Small intestine (tissue), 7 donors: ENCODE measurements around the gene ZMYND19. TPM values are rescaled to one million over a fixed set of nuclear protein-coding genes. Genes with fewer than 3 reads are reported as not detected.
A peak's percentile ranks its signal among the peaks of the same experiment; 100 is the strongest.
"Not testable (repeated sequence)": the region's sequence is repeated elsewhere in the genome, so short reads cannot be mapped to it uniquely, and the experiment has no call there.

Experiments
- DNase-seq, 2 donors: peaks; one replicate each; pipeline versions ENCODE4 v3.0.0 to v3.0.0-alpha.2; 2013
- FAIRE-seq: peaks from 2 replicates; lab custom pipeline; 2012; peaks lifted over from hg19 to GRCh38; lab: Jason Lieb, UNC
- H3K27ac ChIP-seq, 3 donors: one replicate each; pipeline ENCODE4 v1.5.1; 2013; ENCODE audit warnings: low read length in 2 of 3, mild to moderate bottlenecking in 2 of 3, control low read depth in 1 of 3, inconsistent platforms in 1 of 3, low read depth in 1 of 3, moderate library complexity in 1 of 3
- H3K27me3 ChIP-seq, 3 donors: one replicate each; pipeline ENCODE4 v1.6.1; 2013; ENCODE audit warnings: low read length in 3 of 3, inconsistent platforms in 1 of 3; ENCODE audit not compliant: control insufficient read depth in 3 of 3, insufficient read depth in 3 of 3
- H3K36me3 ChIP-seq, 3 donors: one replicate each; pipeline ENCODE4 v1.6.1; 2013; ENCODE audit warnings: low read length in 3 of 3, inconsistent platforms in 1 of 3, low read depth in 1 of 3, mild to moderate bottlenecking in 1 of 3, moderate library complexity in 1 of 3; ENCODE audit not compliant: control insufficient read depth in 3 of 3, insufficient read depth in 2 of 3
- H3K4me1 ChIP-seq, 3 donors: one replicate each; pipeline ENCODE4 v1.6.1; 2013; ENCODE audit warnings: low read length in 2 of 3, inconsistent platforms in 1 of 3, low read depth in 1 of 3, mild to moderate bottlenecking in 1 of 3, moderate library complexity in 1 of 3; ENCODE audit not compliant: control insufficient read depth in 3 of 3, insufficient read depth in 2 of 3
- H3K4me3 ChIP-seq, 3 donors: one replicate each; pipeline ENCODE4 v1.5.1; 2013; ENCODE audit warnings: low read length in 3 of 3, control low read depth in 1 of 3, inconsistent platforms in 1 of 3, low read depth in 1 of 3, mild to moderate bottlenecking in 1 of 3, moderate library complexity in 1 of 3
- H3K9me3 ChIP-seq, 2 donors: one replicate each; pipeline ENCODE4 v1.6.1; 2013; ENCODE audit warnings: low read depth in 1 of 2, low read length in 1 of 2; ENCODE audit not compliant: control insufficient read depth in 2 of 2, insufficient read depth in 1 of 2
- WGBS, 3 donors: extraction: QIAGEN DNeasy Blood & Tissue Kit; methylation state at CpG; one replicate each; pipeline ENCODE4 v1.1.7; 2013; 5-methylcytosine and 5-hydroxymethylcytosine counted together
- polyA plus RNA-seq, 4 donors: library from polyadenylated mRNA; stranded (reverse) in 3 of 4; unstranded in 1 of 4; fragments of 200-250 nt in 3 of 4; fragments of 120-200 nt in 1 of 4; gene quantifications; one replicate each; pipeline versions ENCODE4 v1.2.1 to v1.2.3, GENCODE V29; 2013
- donor health status: healthy with polysubstance abuse.
- donor health status: control.
- donor health status: control.
- donor health status: Bipolar disorder and iron deficiency.
- donor health status: healthy.

The ZMYND19 gene
- polyA plus RNA-seq, 4 donors: 14.1 to 17.7 (median 17.0) TPM

GRCh38 chr9:137568445-137568844, 21.9 kb downstream of the ZMYND19 start:
- H3K4me3 ChIP-seq, H3K9me3 ChIP-seq, H3K27ac ChIP-seq, DNase-seq, H3K4me1 ChIP-seq, FAIRE-seq, H3K27me3 ChIP-seq: not testable (repeated sequence)
- WGBS, 3 donors: 89 to 95% (median 92%) methylated on average over 5 of the region's 5 CpGs
- peaks cover 5 to 52% (median 10%) of the 10 kb centered on the region in 3 donors for H3K36me3 ChIP-seq

GRCh38 chr9:137564817-137565411, 25.4 kb downstream of the ZMYND19 start:
- no peaks in the 10 kb centered on the region for H3K27me3 ChIP-seq
- FAIRE-seq (no peak), DNase-seq (no peak)
- 85 to 93% (median 89%) methylated on average over 17 to 18 of the region's 18 CpGs for WGBS, 3 donors
- no peaks in the 10 kb centered on the region for H3K9me3 ChIP-seq
- peaks cover 3 to 37% (median 4%) of the 10 kb centered on the region in 3 donors for H3K36me3 ChIP-seq
- H3K4me3 ChIP-seq: no peak overlapping the region
- no peak overlapping the region for H3K27ac ChIP-seq
- H3K4me1 ChIP-seq: no peaks in the 10 kb centered on the region

GRCh38 chr9:137564134-137564533, 26.2 kb downstream of the ZMYND19 start:
- WGBS, 3 donors: 89 to 94% (median 92%) methylated on average over 10 of the region's 10 CpGs
- no peak for FAIRE-seq
- Histone ChIP-seq H3K4me1 (no peaks in the 10 kb centered on the region), H3K27ac (no peak overlapping the region), H3K4me3 (no peak overlapping the region), H3K36me3 (peaks cover 4 to 34% (median 5%) of the 10 kb centered on the region in 3 donors), H3K27me3 (no peaks in the 10 kb centered on the region), H3K9me3 (no peaks in the 10 kb centered on the region)
- no peak for DNase-seq

- DNase-seq: no peak
Measured at GRCh38 chr9:137558127-137558526, 32.2 kb downstream of the ZMYND19 start.

DNA sequence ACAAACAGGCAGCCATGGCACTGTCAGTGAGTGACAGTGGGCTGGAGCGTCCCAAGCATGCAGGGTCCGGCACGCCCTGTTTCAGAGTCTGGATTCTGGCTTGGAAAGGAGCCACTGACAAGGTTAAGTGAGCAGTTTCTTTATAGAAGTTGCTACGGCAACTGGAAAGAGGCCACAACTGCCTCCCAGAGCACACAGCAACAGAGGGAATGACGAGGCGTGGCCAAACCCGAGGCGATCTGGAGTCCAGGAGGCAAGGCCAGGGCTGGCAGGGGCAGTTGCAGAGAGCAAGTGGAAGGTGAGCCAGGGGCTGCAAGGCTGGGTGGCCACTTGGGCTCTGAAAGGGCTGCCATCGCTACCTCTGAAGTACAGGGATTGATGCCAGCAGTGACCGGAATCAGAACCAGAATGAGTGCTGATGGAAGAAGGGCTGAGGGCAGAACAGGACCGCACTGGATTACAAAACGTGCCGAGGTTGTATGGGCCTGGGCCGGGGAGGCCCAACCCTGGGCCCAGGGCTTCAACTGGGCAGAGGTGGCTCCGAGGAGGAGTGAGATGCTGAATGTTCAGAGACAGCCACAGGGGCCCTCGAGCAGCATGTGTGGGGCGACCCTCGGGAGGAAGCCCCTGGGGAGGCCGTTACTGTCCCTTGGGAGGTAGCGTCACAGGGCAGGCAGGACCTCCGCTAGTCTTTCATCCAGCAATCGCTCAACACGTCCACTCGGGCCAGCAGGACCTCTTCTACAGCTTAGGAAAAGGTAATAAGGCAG, 34.1 kb downstream of the ZMYND19 start:
- Histone ChIP-seq H3K36me3 (peaks cover 0 to 56% (median 5%) of the 10 kb centered on the region in 3 donors), H3K27ac (no peak overlapping the region), H3K27me3 (no peaks in the 10 kb centered on the region), H3K4me1 (peaks cover 0 to 7% (median 4%) of the 10 kb centered on the region in 3 donors), H3K4me3 (no peak overlapping the region), H3K9me3 (no peaks in the 10 kb centered on the region)
- WGBS, 3 donors: 70 to 81% (median 73%) methylated on average over 24 of the region's 24 CpGs
- no peak for FAIRE-seq
- DNase-seq: peak; percentile 37 to 61

More at GRCh38 chr9:137558127-137558526, 32.2 kb downstream of the ZMYND19 start:
- Histone ChIP-seq H3K9me3 (no peaks in the 10 kb centered on the region), H3K27me3 (no peaks in the 10 kb centered on the region), H3K27ac (no peak overlapping the region), H3K36me3 (peaks cover 0 to 58% (median 5%) of the 10 kb centered on the region in 3 donors), H3K4me1 (no peaks in the 10 kb centered on the region), H3K4me3 (no peak overlapping the region)
- WGBS, 3 donors: 97 to 99% (median 99%) methylated on average over 4 of the region's 4 CpGs
- no peak for FAIRE-seq

GRCh38 chr9:137555179-137555578, 35.1 kb downstream of the ZMYND19 start:
- DNase-seq (no peak), FAIRE-seq (no peak)
- H3K4me3 ChIP-seq: no peak overlapping the region
- peaks cover 0 to 8% (median 4%) of the 10 kb centered on the region in 3 donors for H3K4me1 ChIP-seq
- no peak overlapping the region for H3K27ac ChIP-seq
- H3K9me3 ChIP-seq: no peaks in the 10 kb centered on the region
- no peaks in the 10 kb centered on the region for H3K27me3 ChIP-seq
- 90 to 92% (median 92%) methylated on average over 10 of the region's 10 CpGs for WGBS, 3 donors
- peaks cover 0 to 54% (median 4%) of the 10 kb centered on the region in 3 donors for H3K36me3 ChIP-seq

- Histone ChIP-seq H3K9me3 (no peaks in the 10 kb centered on the region), H3K4me3 (no peak overlapping the region), H3K27ac (no peak overlapping the region), H3K4me1 (peaks cover 0 to 15% (median 4%) of the 10 kb centered on the region in 3 donors), H3K27me3 (no peaks in the 10 kb centered on the region), H3K36me3 (peaks cover 0 to 50% (median 0%) of the 10 kb centered on the region in 3 donors)
- FAIRE-seq (no peak), DNase-seq (no peak)
- 57 to 84% (median 68%) methylated on average over 1 of the region's 1 CpG for WGBS, 3 donors
Measured at GRCh38 chr9:137554349-137554748, 36.0 kb downstream of the ZMYND19 start.

GRCh38 chr9:137553654-137554053, 36.7 kb downstream of the ZMYND19 start:
- WGBS, 3 donors: 90 to 92% (median 90%) methylated on average over 10 of the region's 10 CpGs
- peaks cover 0 to 15% (median 4%) of the 10 kb centered on the region in 3 donors for H3K4me1 ChIP-seq
- H3K27ac ChIP-seq, FAIRE-seq, H3K27me3 ChIP-seq, DNase-seq, H3K9me3 ChIP-seq, H3K4me3 ChIP-seq: not testable (repeated sequence)
- peaks cover 0 to 49% (median 0%) of the 10 kb centered on the region in 3 donors for H3K36me3 ChIP-seq
